Mucosa of gallbladder (tissue), 1 donor: ENCODE measurements around the gene PPP3CA. TPM values are rescaled to one million over a fixed set of nuclear protein-coding genes. Genes with fewer than 3 reads are reported as not detected.
"Not testable (repeated sequence)": the region's sequence is repeated elsewhere in the genome, so short reads cannot be mapped to it uniquely, and the experiment has no call there.

Experiments
- DNase-seq: peaks from one replicate; pipeline ENCODE4 v3.0.0-alpha.2; 2020; ENCODE audit warnings: low spot score
- total RNA-seq: library from RNA; stranded (reverse); gene quantifications from one replicate; pipeline ENCODE4 v1.2.1, GENCODE V29; 2021
- donor health status: DM: no; HTN: no; CAD: no.

Gene PPP3CA
- total RNA-seq, 1 donor from 2014 or later = 24.6 TPM

DNA sequence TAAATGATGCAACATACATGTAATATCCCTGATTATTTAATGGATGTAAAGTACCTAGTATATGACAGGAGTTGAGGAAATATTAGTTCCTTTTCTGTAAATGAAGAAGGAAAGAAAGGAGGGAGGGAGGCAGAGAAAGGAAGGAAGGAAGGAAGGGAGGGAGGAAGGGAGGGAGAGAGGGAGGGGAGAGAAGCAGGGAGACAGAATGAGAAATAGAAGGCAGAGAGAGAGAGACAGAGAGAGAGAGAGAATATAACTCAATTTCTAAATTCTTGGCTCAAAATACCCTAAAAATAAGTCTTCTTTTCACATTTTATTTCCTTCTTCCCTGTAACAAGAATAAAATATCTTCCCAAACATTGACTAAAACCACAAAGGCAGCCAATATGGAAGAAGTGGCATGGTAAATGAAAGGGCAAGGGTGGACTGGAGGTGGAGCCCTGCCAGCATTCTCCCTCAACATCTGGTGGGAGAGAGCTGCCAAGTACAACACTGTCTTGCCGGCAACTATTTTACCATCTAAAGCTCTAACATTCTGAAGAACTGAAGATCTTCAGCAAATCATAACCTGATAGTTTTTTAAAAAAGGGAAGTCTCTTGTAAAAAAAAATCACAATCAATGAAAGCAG lies 245.1 kb downstream of the PPP3CA start:
- peak; percentile 40 for DNase-seq

DNA sequence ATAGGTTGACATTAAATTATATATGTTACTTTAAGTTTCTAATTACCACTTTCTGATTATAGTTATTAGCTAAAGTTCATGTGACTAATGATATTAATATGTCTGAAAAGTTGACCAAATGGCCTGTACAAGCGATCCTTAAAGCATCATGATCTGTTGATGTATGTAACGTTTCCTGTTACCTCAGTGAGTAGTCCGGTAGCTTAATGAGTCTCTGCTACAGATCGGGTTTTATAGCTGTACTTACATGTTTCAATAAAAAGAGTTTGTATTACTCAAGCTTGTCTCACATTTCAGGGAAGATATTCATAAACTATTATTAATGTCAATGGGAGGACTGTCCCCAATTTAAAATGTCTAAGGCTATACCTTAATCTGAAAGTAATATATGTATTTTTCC lies 246.3 kb downstream of the PPP3CA start:
- DNase-seq = no peak

DNA sequence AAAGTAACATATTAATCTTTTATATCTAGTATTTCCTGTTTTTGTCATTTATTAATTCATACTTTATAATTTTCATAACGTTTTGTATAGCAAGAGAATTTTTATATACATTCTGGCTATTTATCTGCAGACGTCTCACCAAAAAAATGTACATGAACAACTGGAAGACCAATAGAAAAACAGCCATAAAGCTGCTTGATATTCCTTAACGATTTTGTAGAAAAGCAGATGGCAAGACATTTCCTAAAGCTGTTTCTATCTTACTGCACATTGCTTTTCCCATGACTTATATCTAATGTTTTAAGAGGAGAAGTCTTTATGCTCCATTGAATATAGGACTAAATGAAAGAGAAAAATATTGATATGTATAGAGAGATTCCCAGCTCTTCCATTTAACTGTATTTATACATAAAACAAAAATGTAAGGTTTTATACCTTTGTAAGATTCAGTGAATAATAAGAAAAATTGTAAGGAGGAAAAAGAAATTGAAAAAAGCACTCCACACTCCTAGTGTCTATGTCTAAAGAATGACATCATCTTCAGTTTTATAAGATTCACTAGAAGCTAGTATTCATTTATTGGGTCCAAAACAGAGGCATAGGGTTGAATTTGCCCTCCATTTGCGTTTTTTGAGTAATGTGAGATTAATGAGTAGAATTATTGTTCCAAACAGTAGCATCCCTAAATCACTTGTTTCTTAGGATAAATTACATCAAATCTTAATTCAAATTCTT lies 248.5 kb downstream of the PPP3CA start:
- DNase-seq = no peak

DNA sequence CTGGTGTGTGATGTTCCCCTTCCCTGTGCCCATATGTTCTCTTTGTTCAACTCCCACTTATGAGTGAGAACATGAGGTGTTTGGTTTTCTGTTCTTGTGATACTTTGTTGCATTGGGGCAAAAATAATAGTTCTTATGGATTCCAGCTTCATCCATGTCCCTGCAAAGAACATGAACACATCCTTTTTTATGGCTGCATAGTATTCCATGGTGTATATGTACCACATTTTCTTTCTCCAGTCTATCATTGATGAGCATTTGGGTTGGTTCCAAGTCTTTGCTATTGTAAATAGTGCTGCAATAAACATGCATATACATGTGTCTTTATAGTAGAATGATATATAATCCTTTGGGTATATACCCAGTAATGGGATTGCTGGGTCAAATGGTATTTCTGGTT lies 254.7 kb downstream of the PPP3CA start:
- DNase-seq = not testable (repeated sequence)

DNA sequence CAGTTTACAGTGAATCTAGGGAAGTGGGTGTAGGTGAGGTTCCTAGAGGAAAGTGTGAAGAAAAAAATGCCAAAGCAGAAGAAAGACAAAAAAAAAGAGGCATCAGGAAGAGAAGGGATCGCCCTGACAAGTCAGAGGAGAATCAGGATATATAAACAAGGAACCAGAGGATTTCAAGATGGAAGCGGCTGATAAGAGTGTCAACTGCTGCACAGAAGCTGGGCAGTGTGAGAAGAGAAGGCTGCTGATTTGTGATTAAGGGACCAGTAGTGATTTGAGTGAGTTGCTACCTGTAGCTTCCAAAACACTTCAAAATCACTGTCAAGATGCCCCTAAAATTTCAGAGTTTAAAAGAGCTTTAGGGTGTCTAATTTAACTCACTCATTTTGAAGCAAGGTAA lies 258.2 kb downstream of the PPP3CA start:
- no peak for DNase-seq

- no peak for DNase-seq
These were observed 260.3 kb downstream of the PPP3CA start for GRCh38 chr4:101086801-101087586.

- no peak for DNase-seq
These were observed 264.2 kb downstream of the PPP3CA start for GRCh38 chr4:101083131-101083530.

- no peak for DNase-seq
These were observed 265.5 kb downstream of the PPP3CA start for GRCh38 chr4:101081695-101082369.

- no peak for DNase-seq
These were observed 266.2 kb downstream of the PPP3CA start for GRCh38 chr4:101081166-101081565.

DNA sequence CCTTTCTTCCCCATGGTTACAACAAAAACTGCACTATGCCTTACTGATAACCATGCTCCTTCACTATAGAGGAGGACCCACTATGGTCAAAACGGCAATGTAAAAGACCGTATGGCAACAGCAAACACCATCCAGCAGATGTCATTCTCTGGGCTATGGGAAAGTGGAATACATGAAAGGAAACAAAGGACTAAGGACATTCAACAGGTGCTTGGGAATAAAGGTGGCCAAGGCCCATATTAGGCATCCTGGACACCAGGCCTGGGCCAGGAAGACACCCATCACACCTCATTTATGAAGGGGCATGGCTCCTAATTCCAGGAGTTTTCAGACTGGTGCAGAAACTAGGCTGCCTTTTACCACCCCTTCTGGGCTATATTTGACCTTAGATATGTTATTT lies 268.4 kb downstream of the PPP3CA start:
- no peak for DNase-seq

- DNase-seq = no peak
These were observed 271.3 kb downstream of the PPP3CA start for GRCh38 chr4:101076032-101076431.

GRCh38 chr4:101075536-101075935 lies 271.8 kb downstream of the PPP3CA start:
- no peak for DNase-seq

- no peak for DNase-seq
These were observed 273.0 kb downstream of the PPP3CA start for GRCh38 chr4:101074326-101074725.

- no peak for DNase-seq
These were observed 276.1 kb downstream of the PPP3CA start for GRCh38 chr4:101071241-101071640.

DNA sequence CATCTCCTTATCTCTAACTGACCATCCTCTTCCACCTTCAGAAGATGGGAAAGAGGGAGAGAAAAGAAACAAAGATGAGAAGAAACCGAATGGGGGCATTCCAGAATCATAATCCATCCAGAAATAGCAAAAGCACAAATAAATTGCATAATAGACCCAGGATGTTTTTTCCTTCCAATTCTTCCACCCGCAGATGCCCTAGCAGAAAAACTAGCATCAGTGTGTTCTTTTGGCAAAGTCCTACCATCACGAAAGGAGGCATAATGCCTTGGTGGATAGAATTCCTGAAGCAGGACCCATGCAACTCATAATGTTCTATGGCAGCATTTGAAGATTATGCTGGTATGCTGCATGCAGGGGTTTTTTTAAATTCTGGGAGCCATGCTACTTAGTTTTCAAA lies 279.2 kb downstream of the PPP3CA start:
- no peak for DNase-seq

DNA sequence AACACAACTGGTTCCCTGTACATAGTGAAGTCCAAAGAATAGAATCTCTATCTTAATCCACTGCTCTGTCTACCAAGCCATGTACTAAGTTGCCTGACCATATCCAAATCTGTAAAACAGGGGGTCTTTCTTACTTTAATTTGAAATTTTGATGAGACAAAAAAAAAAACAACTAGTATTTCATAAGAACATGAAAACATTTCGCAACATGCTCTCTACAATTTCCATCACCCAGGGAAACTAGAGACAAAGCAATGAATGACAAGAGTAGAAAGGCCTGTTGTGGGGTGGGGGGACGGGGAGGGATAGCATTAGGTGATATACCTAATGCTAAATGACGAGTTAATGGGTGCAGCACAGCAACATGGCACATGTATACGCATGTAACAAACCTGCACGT lies 279.9 kb downstream of the PPP3CA start:
- DNase-seq = no peak

GRCh38 chr4:101066626-101067170 lies 280.6 kb downstream of the PPP3CA start:
- no peak for DNase-seq

DNA sequence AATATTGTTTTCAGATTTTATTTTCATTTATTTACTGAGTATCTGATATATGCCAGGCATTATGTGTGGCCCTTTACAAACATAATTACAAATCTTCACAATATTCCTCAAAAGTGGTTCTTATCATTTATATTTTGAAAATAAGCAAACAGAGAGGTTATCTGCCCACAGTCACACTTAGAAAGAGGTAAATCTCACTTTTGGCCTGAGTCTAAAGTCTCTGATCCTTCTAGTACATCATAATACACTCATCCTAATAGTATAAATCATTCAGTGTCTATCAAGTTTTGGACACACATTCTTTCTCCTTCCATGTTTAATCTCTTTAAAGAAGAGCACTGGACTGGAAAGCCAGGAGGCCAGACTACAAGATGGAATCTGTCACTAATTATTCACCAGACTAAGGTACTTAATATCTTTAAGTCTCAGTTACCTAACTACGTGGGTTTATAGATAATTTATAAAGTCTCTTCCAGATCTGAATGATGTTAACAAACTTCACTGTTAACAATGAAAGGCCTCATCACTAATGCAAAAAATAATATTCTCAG lies 281.3 kb downstream of the PPP3CA start:
- DNase-seq = no peak

DNA sequence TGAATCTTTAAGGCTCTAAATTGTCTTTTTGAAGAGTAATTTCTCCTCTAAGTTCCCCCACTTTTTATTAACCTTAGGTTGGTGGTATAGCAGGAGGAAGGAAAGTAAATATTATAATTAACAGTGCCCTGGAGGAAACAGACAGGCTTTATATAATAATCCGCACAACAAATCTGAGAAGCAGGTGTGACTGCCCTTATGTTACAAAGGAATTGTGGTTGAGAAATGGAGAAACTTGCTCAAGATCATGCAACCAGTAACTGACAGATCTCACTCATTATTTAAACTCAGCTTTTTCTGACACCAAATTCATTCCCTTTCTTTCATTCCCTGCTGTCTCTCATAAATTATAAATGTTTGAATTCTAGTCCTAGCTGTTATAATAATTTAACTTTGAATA lies 282.0 kb downstream of the PPP3CA start:
- no peak for DNase-seq

DNA sequence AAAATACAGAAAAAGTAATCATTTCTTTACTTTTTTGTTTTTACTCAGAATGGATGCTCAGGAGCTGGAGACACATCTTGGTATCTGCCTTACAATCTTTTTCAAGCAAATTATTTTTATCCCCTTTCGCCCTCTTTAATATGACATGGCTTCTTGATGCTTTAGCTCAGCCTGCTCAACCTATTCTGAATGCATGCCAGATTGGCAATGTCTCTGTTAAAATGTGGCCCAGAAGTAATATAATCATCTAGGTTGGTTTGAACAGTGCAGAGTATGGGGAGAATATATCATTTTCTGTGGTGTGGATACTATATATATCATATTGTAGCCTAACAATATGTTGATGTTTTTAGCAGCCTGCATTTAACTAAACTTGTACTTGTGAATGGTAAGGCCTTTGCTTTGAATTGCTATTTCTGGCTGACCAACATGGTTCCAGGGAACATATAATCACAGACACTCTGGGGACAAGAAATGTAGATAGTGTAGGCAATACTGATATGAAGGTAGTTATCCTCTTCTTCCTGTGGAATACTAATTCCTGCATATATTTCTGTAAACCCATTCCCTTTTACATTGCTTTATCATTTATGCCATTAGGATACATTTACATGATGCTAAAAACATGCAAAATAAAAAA lies 282.7 kb downstream of the PPP3CA start:
- DNase-seq = no peak

DNA sequence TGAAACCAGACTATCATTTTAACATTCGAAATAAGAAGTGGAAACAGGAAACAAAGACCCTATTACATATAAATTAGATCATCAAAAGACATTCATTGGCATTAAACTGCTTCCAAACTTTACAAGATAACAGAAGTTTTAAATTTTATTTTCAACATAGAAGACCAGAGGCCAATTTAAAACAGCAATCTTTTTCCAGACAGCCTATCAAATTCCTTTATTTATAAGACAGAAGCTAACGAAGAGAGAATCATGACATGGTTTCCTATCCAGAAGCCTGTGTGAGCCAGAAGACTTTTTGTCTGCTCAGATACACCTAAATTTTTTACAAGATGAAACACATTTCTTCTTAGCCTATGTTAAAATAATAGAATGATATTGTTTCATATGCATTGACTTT lies 291.9 kb downstream of the PPP3CA start:
- no peak for DNase-seq
